Kidney epithelial cell (primary cell): ENCODE results near the gene SEMA6C. TPM values are rescaled to one million over a fixed set of nuclear protein-coding genes. Genes with fewer than 3 reads are reported as not detected.
"Not testable (repeated sequence)": the region's sequence is repeated elsewhere in the genome, so short reads cannot be mapped to it uniquely, and the experiment has no call there.

Experiments
- DNase-seq: peaks from one replicate; pipeline ENCODE4 v3.0.0-alpha.2; 2010; ENCODE audit warnings: low read depth
- H3K27me3 ChIP-seq: 2 replicates; pipeline ENCODE4 v1.6.0; 2011; ENCODE audit warnings: low read length; ENCODE audit not compliant: control insufficient read depth, insufficient read depth
- H3K36me3 ChIP-seq: 2 replicates; pipeline ENCODE4 v1.5.1; 2011; ENCODE audit warnings: low read length; ENCODE audit not compliant: control insufficient read depth, insufficient read depth
- H3K4me3 ChIP-seq: 2 replicates; pipeline ENCODE4 v1.5.1; 2011; ENCODE audit warnings: low read depth, mild to moderate bottlenecking, control low read depth, low read length
- CTCF ChIP-seq: IDR thresholded peaks from 2 replicates; pipeline ENCODE4 v1.5.1; 2011; ENCODE audit warnings: mild to moderate bottlenecking, moderate library complexity, low read length, control low read depth, inconsistent platforms; ENCODE audit not compliant: insufficient read depth, poor library complexity, severe bottlenecking
- total RNA-seq: library from RNA; depleted of rRNA; stranded (reverse); fragments of >200 nt; gene quantifications from 2 replicates; pipeline ENCODE4 v1.2.3, GENCODE V29; 2015

The SEMA6C gene
- total RNA-seq, 1 donor from 2014 or later = 6.9 TPM

DNA sequence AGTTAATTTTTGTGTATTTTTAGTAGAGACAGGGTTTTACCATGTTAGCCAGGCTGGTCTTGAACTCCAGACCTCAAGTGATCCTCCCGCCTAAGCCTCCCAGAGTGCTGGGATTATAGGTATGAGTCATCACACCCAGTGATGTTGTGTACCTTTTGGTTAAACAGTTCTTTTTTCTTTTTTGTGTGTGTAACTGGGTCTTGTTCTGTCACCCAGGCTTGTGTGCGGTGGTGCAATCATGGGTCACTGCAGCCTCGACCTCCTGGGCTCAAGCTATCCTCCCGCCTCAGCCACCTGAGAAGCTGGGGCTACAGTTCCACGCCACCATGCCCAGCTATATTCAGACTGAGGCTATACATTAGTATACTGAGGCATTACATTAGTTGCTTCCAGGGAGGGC, 38.1 kb downstream of the SEMA6C start:
- H3K36me3 ChIP-seq = no peaks in the 10 kb centered on the region
- no peak overlapping the region for H3K4me3 ChIP-seq
- DNase-seq = no peak
- no peak for TF ChIP-seq CTCF
- no peaks in the 10 kb centered on the region for H3K27me3 ChIP-seq

GRCh38 chr1:151106894-151107293, 39.5 kb downstream of the SEMA6C start:
- DNase-seq = no peak
- Histone ChIP-seq H3K36me3 (no peaks in the 10 kb centered on the region), H3K27me3 (no peaks in the 10 kb centered on the region), H3K4me3 (no peak overlapping the region)
- TF ChIP-seq CTCF = no peak

GRCh38 chr1:151104630-151105029, 41.8 kb downstream of the SEMA6C start:
- H3K36me3 ChIP-seq = no peaks in the 10 kb centered on the region
- DNase-seq = no peak
- no peak overlapping the region for H3K4me3 ChIP-seq
- no peaks in the 10 kb centered on the region for H3K27me3 ChIP-seq
- no peak for TF ChIP-seq CTCF

DNA sequence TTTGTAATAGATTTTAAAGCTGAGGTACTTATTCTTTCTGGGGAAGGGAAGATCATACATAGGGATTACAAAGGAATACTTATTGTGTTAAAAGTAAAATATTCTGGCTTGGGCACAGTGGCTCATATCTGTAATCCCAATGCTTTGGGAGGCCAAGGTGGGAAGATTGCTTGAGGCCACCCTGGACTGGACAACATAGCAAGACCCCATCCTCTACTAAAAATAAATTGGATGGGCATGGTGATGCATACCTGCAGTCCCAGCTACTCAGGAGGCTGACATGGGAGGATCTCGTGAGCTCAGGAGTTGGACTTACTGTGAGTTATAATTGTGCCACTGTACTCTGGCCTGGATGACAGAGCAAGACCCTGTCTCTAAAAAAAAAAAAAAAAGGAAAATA, 48.3 kb downstream of the SEMA6C start:
- DNase-seq = no peak
- Histone ChIP-seq H3K27me3 (no peaks in the 10 kb centered on the region), H3K36me3 (no peaks in the 10 kb centered on the region), H3K4me3 (no peak overlapping the region)
- TF ChIP-seq CTCF = no peak

DNA sequence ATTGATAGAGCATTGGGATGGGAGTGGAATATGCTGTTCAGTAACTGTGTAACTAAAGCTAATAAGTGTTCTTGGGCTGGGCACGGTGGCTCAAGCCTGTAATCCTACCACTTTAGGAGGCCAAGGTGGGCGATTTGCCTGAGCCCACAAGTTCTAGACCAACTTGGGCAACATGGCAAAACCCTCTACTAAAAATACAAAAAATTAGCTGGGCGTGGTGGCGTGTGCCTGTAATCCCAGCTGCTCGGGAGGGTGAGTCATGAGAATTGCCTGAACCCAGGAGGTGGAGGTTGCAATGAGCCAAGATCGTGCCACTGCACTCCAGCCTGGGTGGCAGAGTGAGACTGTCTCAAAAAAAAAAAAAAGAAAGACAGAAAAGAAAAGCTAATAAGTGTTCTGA, 49.0 kb downstream of the SEMA6C start:
- not testable (repeated sequence) for H3K27me3 ChIP-seq, H3K4me3 ChIP-seq, H3K36me3 ChIP-seq, DNase-seq

- DNase-seq = no peak
These were observed 60.4 kb downstream of the SEMA6C start for GRCh38 chr1:151085953-151086559.

More at GRCh38 chr1:151085953-151086559, 60.4 kb downstream of the SEMA6C start:
- no peaks in the 10 kb centered on the region for H3K27me3 ChIP-seq
- no peak for TF ChIP-seq CTCF
- no peaks in the 10 kb centered on the region for H3K36me3 ChIP-seq
- no peak overlapping the region for H3K4me3 ChIP-seq

Other genes with a start within 250 kb of the SEMA6C start
- 24.2 and 25.5 TPM in 2 replicates for gene SETDB1, start 220.3 kb downstream of the SEMA6C start, total RNA-seq
- 138 and 143 TPM in 2 replicates for gene CERS2, start 171.8 kb downstream of the SEMA6C start, total RNA-seq
- 0.21 and 1.3 TPM in 2 replicates for gene ANXA9, start 164.3 kb downstream of the SEMA6C start, total RNA-seq
- gene MINDY1, start 139.7 kb downstream of the SEMA6C start, total RNA-seq = 7.7 and 8.4 TPM in 2 replicates
- 12.1 and 15.8 TPM in 2 replicates for gene PRUNE1, start 138.2 kb downstream of the SEMA6C start, total RNA-seq
- 0.17 TPM in 1 of 2 replicates, not detected in the other for gene BNIPL, start 110.0 kb downstream of the SEMA6C start, total RNA-seq
- 0.71 and 3.0 TPM in 2 replicates for gene C1orf56, start 98.9 kb downstream of the SEMA6C start, total RNA-seq
- gene CDC42SE1, start 87.0 kb downstream of the SEMA6C start, total RNA-seq = 114 and 124 TPM in 2 replicates
- 26.4 and 26.8 TPM in 2 replicates for gene MLLT11, start 86.2 kb downstream of the SEMA6C start, total RNA-seq
- gene GABPB2, start 75.9 kb downstream of the SEMA6C start, total RNA-seq = 3.7 and 4.7 TPM in 2 replicates
- not detected in 2 replicates for gene TNFAIP8L2, start 10.0 kb upstream of the SEMA6C start, total RNA-seq
- 8.1 and 9.7 TPM in 2 replicates for gene LYSMD1, start 19.3 kb upstream of the SEMA6C start, total RNA-seq
- gene SCNM1, start 19.5 kb upstream of the SEMA6C start, total RNA-seq = 52.6 and 60.1 TPM in 2 replicates
- not detected in 2 replicates for gene TMOD4, start 29.4 kb upstream of the SEMA6C start, total RNA-seq
- gene VPS72, start 43.6 kb upstream of the SEMA6C start, total RNA-seq = 79.1 and 83.4 TPM in 2 replicates
- gene PIP5K1A, start 51.9 kb upstream of the SEMA6C start, total RNA-seq = 59.7 and 63.6 TPM in 2 replicates
- 152 and 178 TPM in 2 replicates for gene PSMD4, start 108.1 kb upstream of the SEMA6C start, total RNA-seq
- 27.9 and 35.3 TPM in 2 replicates for gene ZNF687, start 135.7 kb upstream of the SEMA6C start, total RNA-seq
- gene PI4KB, start 180.8 kb upstream of the SEMA6C start, total RNA-seq = 42.3 and 44.1 TPM in 2 replicates
- gene RFX5, start 200.6 kb upstream of the SEMA6C start, total RNA-seq = 32.4 and 41.8 TPM in 2 replicates
- 2.3 and 5.8 TPM in 2 replicates for gene SELENBP1, start 226.1 kb upstream of the SEMA6C start, total RNA-seq